HK-2 (cell line): Measurements from ENCODE around the gene WWOX.

Source experiments
- DNase-seq: peaks from one replicate; pipeline ENCODE4 v3.0.0-alpha.2; 2018; ENCODE audit not compliant: unreplicated experiment

The WWOX gene

GRCh38 chr16:78142788-78143187 lies 43.3 kb downstream of the WWOX start:
- DNase-seq = no peak

- DNase-seq = no peak
Measured at GRCh38 chr16:78146807-78147206, 47.4 kb downstream of the WWOX start.

- DNase-seq = no peak
Measured at GRCh38 chr16:78147911-78148401, 48.5 kb downstream of the WWOX start.

GRCh38 chr16:78150233-78150632 lies 50.8 kb downstream of the WWOX start:
- DNase-seq = no peak

GRCh38 chr16:78154729-78155461 lies 55.4 kb downstream of the WWOX start:
- DNase-seq = no peak

- DNase-seq = no peak
Measured at GRCh38 chr16:78155791-78156345, 56.4 kb downstream of the WWOX start.

GRCh38 chr16:78161023-78161729 lies 61.7 kb downstream of the WWOX start:
- DNase-seq = no peak

- DNase-seq = no peak
Measured at GRCh38 chr16:78163772-78164670, 64.6 kb downstream of the WWOX start.

- DNase-seq = no peak
Measured at GRCh38 chr16:78170494-78170933, 71.1 kb downstream of the WWOX start.

- no peak for DNase-seq
Measured at GRCh38 chr16:78175287-78175686, 75.8 kb downstream of the WWOX start.

GRCh38 chr16:78176435-78176834 lies 77.0 kb downstream of the WWOX start:
- no peak for DNase-seq

- DNase-seq = no peak
Measured at GRCh38 chr16:78177218-78177617, 77.8 kb downstream of the WWOX start.

GRCh38 chr16:78177987-78178386 lies 78.5 kb downstream of the WWOX start:
- no peak for DNase-seq

- DNase-seq = no peak
Measured at GRCh38 chr16:78179666-78180065, 80.2 kb downstream of the WWOX start.

GRCh38 chr16:78180349-78180748 lies 80.9 kb downstream of the WWOX start:
- DNase-seq = no peak

- DNase-seq = no peak
Measured at GRCh38 chr16:78183437-78184237, 84.2 kb downstream of the WWOX start.

- DNase-seq = no peak
Measured at GRCh38 chr16:78184238-78185183, 85.1 kb downstream of the WWOX start.

GRCh38 chr16:78189121-78189520 lies 89.7 kb downstream of the WWOX start:
- DNase-seq = no peak

GRCh38 chr16:78192734-78193488 lies 93.5 kb downstream of the WWOX start:
- no peak for DNase-seq
